GM12891 (cell line): Measurements from ENCODE around the gene RITA1.

Experiments
- PAX5 ChIP-seq: IDR thresholded peaks from 2 replicates; pipeline ENCODE4 v1.6.1; 2011; ENCODE audit warnings: low read length, moderate library complexity, mild to moderate bottlenecking; ENCODE audit not compliant: insufficient read depth, severe bottlenecking
- POLR2A ChIP-seq: IDR thresholded peaks from 2 replicates; pipeline ENCODE4 v1.6.1; 2011; ENCODE audit warnings: low read depth, low read length, control low read depth
- POLR2AphosphoS5 ChIP-seq: IDR thresholded peaks from 2 replicates; pipeline ENCODE4 v1.6.1; 2011; ENCODE audit warnings: low read depth, low read length, control low read depth
- SPI1 ChIP-seq: IDR thresholded peaks from 2 replicates; pipeline ENCODE4 v1.6.1; 2011; ENCODE audit warnings: low read depth, low read length, control low read depth
- TAF1 ChIP-seq: IDR thresholded peaks from 2 replicates; pipeline ENCODE4 v1.6.1; 2011; ENCODE audit warnings: low read depth, low read length, control low read depth

DNA sequence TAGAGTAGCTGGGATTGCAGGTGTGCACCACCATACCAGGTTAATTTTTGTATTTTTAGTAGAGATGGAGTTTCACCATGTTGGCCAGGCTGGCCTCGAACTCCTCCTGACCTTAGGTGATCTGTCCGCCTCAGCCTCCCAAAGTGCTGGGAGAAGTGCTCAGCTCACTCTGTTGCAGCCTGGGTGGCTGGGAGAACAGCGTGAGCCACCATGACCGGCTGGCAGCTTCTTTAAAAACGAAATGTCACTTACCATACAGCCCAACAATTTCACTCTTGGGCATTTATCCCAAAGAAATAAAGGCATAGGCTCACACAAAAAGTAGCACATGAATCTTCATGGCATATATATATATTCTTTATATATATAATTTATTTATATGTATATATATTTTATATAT is 40.7 kb upstream of the RITA1 start:
- no peak for TF ChIP-seq TAF1
- no peak for TF ChIP-seq POLR2A
- TF ChIP-seq SPI1: no peak
- TF ChIP-seq POLR2AphosphoS5: no peak
- no peak for TF ChIP-seq PAX5
